Cardiac fibroblast (primary cell): ENCODE measurements around the gene ZNF184.

Source experiments
- DNase-seq, 2 donors: peaks; one replicate each; pipeline versions ENCODE4 v3.0.0 to v3.0.0-alpha.2; 2010; ENCODE audit warnings: low read depth in 2 of 2
- H3K4me3 ChIP-seq, 2 donors: replicated peaks in 1 of 2; 1 replicate in 1 of 2; 2 replicates in 1 of 2; pipeline ENCODE4 v1.5.1; 2011; ENCODE audit warnings: low read depth in 2 of 2, low read length in 2 of 2, mild to moderate bottlenecking in 2 of 2, moderate library complexity in 1 of 2
- CTCF ChIP-seq: IDR thresholded peaks from one replicate; pipeline ENCODE4 v1.5.1; 2011; ENCODE audit warnings: low read depth, mild to moderate bottlenecking, low read length, inconsistent platforms

ZNF184 gene

DNA sequence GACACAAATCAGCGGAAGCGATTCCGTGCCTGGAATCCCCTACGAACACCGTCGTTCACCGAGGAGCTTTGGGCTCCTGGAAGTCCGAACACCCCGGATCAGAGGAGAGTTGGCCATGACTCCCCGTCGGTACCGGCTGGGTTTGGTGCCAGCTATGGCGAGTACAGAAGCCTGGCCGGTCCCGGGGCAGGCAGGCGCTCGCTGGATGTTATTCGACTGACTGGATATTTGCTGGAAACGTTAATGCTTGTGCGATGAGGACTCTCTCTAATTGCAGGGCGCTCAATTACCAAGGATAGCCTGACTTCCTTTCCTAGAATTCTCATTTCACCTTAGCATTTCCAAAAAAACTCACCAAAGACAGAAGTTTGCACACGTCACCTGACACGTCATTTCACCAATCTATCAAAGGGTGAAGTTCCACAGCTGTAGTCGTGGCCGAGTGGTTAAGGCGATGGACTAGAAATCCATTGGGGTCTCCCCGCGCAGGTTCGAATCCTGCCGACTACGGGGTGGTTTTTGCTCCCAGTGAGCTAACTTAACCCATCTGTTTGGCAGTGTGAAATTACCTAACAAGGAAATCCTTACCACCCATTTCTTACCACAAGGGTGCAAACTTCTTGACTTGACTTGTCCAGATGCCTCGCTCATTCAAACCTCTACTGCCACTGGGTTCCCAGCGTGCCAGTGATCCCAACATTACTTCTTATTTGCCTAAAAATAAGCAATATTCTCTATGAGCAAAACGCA is 22.7 kb upstream of the ZNF184 start:
- peak overlapping the region; percentile 59 to 62 for H3K4me3 ChIP-seq
- peak; percentile 80 to 95 for DNase-seq
- peak; percentile 30 for TF ChIP-seq CTCF

- H3K4me3 ChIP-seq = peak overlapping the region; percentile 59 to 62
- DNase-seq = no peak
Observed at GRCh38 chr6:27494987-27495385, 22.1 kb upstream of the ZNF184 start.

GRCh38 chr6:27494103-27494502 is 21.2 kb upstream of the ZNF184 start:
- DNase-seq = no peak
- no peak overlapping the region for H3K4me3 ChIP-seq
- TF ChIP-seq CTCF = no peak

More at GRCh38 chr6:27494987-27495385, 22.1 kb upstream of the ZNF184 start:
- no peak for TF ChIP-seq CTCF

GRCh38 chr6:27492631-27493190 is 19.8 kb upstream of the ZNF184 start:
- DNase-seq = no peak
- no peak for TF ChIP-seq CTCF
- no peak overlapping the region for H3K4me3 ChIP-seq

DNA sequence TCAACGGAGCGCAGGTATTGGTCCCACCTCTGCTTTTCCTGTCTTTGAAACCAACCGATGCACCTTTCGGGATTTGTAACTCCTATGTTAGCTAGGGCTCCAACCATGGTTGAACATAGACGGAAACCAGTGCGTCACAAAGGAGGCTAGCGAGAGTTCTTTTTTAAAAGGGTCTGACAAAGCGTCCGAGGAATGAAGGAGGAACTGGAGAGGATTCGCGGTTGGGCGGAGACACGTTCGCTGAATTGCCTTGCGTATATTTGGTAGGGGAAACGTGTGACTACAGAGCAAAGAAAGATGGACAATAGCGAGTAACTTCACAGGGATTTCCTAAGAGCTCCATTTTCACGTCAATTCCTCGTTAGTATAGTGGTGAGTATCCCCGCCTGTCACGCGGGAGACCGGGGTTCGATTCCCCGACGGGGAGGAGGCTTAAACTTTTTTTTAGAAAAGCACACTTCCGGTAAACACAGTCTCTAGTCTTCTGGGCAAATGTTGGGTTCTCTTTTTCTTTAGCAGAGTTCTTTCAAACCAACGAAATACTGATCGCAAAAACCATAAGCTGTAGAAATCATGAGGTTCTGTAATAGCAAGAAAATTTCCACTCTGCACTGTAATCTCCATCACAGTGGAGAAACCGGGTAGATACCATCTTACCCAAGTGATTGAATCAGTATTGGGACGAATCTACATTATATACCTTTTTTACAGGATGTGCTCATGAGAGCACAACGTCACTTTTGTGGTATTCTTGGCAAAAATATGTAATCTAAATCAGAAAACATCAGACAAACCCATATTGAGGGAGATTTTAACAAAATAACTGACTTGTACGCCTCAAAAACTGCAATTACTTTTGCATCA is 6.6 kb upstream of the ZNF184 start:
- DNase-seq = peak; percentile 95 to 98
- TF ChIP-seq CTCF = no peak
- H3K4me3 ChIP-seq = peak overlapping the region; percentile 66 to 73

- peak overlapping the region; percentile 66 to 73 for H3K4me3 ChIP-seq
- peak; percentile 94 to 96 for DNase-seq
- TF ChIP-seq CTCF = no peak
Observed at GRCh38 chr6:27478706-27479318, 5.9 kb upstream of the ZNF184 start.
